Neural crest cell (in vitro differentiated cells): ENCODE results near the gene SGMS1. TPM values are rescaled to one million over a fixed set of nuclear protein-coding genes. Genes with fewer than 3 reads are reported as not detected.
"Not testable (repeated sequence)": the region's sequence is repeated elsewhere in the genome, so short reads cannot be mapped to it uniquely, and the experiment has no call there.

Experiments used
- DNase-seq: peaks from one replicate; pipeline ENCODE4 v3.0.0; 2021; ENCODE audit warnings: low read depth, mixed read lengths, low spot score
- H3K27ac Mint-ChIP-seq: one replicate; pipeline ENCODE4 v1.8.0; 2021; ENCODE audit warnings: mild to moderate bottlenecking, mixed read lengths; ENCODE audit not compliant: unreplicated experiment
- H3K27me3 Mint-ChIP-seq: 2 replicates; pipeline ENCODE4 v1.8.0; 2021; ENCODE audit warnings: low read depth, mild to moderate bottlenecking, mixed read lengths
- H3K36me3 Mint-ChIP-seq: 2 replicates; pipeline ENCODE4 v1.8.0; 2021; ENCODE audit warnings: low read depth, mild to moderate bottlenecking, mixed read lengths
- H3K4me1 Mint-ChIP-seq: 2 replicates; pipeline ENCODE4 v1.8.0; 2021; ENCODE audit warnings: mixed read lengths
- H3K4me3 Mint-ChIP-seq: one replicate; pipeline ENCODE4 v1.8.0; 2021; ENCODE audit warnings: mild to moderate bottlenecking, mixed read lengths
- H3K9me3 Mint-ChIP-seq: 2 replicates; pipeline ENCODE4 v1.8.0; 2021; ENCODE audit warnings: mixed read lengths
- total RNA-seq: library from RNA; stranded (reverse); gene quantifications from 2 replicates; pipeline ENCODE4 v1.2.1, GENCODE V29; 2021
- TF ChIP-seq, protein P1 (sequence below): fragments of 200-600 bp; sonication (generic); conservative IDR thresholded peaks from 2 replicates; pipeline ENCODE4 v1.5.0; 2021; ENCODE audit warnings: antibody characterized with exemption, mild to moderate bottlenecking

The SGMS1 gene
- total RNA-seq, 1 donor from 2014 or later: 14.4 TPM

DNA sequence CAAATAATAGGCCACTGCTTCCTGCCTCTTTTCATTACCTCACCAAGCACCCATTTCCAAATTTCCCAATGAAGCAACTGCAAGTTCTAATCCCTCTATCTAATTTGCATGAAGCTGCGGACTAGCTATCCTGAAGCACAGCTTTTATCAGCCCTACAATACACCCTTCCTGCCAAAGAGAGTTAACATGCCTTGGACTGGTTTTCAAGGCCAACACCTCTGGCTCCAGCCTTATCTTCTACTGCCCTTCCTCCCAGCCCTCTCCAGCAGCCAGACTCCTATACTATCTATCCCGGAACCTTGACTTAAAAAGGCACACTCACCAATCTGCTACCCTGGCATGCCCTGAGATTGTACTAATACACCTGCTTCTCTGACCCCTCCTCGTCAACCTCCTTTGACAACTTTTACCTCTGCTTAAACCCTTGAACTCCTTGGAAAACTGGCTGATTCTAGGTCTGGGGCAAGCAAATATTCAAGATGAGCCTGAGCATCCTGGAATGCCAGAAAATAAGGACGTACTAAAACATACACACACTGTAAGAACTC, 73.4 kb downstream of the SGMS1 start:
- DNase-seq: no peak
- Mint-ChIP-seq H3K4me1 (peaks cover 23% of the 10 kb centered on the region), H3K36me3 (peaks cover 6% of the 10 kb centered on the region), H3K27ac (no peak overlapping the region), H3K27me3 (no peaks in the 10 kb centered on the region), H3K4me3 (no peak overlapping the region), H3K9me3 (peaks cover 7% of the 10 kb centered on the region)
- TF ChIP-seq, protein P1, sequence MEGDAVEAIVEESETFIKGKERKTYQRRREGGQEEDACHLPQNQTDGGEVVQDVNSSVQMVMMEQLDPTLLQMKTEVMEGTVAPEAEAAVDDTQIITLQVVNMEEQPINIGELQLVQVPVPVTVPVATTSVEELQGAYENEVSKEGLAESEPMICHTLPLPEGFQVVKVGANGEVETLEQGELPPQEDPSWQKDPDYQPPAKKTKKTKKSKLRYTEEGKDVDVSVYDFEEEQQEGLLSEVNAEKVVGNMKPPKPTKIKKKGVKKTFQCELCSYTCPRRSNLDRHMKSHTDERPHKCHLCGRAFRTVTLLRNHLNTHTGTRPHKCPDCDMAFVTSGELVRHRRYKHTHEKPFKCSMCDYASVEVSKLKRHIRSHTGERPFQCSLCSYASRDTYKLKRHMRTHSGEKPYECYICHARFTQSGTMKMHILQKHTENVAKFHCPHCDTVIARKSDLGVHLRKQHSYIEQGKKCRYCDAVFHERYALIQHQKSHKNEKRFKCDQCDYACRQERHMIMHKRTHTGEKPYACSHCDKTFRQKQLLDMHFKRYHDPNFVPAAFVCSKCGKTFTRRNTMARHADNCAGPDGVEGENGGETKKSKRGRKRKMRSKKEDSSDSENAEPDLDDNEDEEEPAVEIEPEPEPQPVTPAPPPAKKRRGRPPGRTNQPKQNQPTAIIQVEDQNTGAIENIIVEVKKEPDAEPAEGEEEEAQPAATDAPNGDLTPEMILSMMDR: no peak

DNA sequence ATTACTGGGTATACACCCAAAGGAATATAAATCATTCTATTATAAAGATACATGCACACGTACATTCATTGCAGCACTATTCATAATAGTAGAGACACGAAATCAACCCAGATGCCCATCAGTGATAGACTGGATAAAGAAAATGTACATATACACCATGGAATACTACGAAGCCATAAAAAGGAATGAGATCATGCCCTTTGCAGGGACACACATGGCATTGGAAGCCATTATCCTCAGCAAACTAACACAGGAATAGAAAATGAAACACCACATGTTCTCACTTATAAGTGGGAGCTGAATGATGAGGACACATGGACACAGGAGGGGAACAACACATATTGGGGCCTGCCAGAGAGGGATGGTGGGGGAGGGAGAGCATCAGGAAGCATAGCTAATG, 74.6 kb downstream of the SGMS1 start:
- not testable (repeated sequence) for H3K9me3 Mint-ChIP-seq, H3K4me3 Mint-ChIP-seq, H3K36me3 Mint-ChIP-seq, H3K27me3 Mint-ChIP-seq, H3K27ac Mint-ChIP-seq, DNase-seq
- H3K4me1 Mint-ChIP-seq: peaks cover 34% of the 10 kb centered on the region

DNA sequence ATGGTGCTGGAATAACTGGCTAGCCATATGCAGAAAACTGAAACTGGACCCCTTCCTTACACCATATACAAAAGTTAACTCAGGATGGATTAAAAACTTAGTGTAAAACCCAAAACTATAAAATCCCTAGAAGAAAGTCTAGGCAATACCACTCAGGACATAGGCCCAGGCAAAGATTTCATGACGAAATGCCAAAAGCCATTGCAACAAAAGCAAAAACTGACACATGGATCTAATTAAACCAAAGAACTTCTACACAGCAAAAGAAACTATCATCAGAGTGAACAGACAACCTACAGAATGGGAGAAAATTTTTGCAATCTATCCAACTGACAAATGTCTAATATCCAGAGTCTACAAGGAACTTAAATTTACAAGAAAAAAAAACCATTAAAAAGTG, 75.3 kb downstream of the SGMS1 start:
- not testable (repeated sequence) for DNase-seq, H3K9me3 Mint-ChIP-seq, H3K27ac Mint-ChIP-seq, H3K36me3 Mint-ChIP-seq, H3K27me3 Mint-ChIP-seq, H3K4me3 Mint-ChIP-seq
- H3K4me1 Mint-ChIP-seq: peaks cover 34% of the 10 kb centered on the region

DNA sequence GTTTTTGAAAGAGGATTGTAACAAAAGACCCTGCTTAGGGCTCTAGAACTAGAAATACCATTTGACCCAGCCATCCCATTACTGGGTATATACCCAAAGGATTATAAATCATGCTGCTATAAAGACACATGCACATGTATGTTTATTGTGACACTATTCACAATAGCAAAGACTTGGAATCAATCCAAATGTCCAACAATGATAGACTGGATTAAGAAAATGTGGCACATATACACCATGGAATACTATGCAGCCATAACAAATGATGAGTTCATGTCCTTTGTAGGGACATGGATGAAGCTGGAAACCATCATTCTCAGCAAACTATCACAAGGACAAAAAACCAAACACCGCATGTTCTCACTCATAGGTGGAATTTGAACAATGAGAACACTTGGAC, 77.5 kb downstream of the SGMS1 start:
- H3K27me3 Mint-ChIP-seq, H3K36me3 Mint-ChIP-seq, H3K4me3 Mint-ChIP-seq, DNase-seq, H3K9me3 Mint-ChIP-seq, H3K27ac Mint-ChIP-seq: not testable (repeated sequence)
- H3K4me1 Mint-ChIP-seq: peaks cover 32% of the 10 kb centered on the region

DNA sequence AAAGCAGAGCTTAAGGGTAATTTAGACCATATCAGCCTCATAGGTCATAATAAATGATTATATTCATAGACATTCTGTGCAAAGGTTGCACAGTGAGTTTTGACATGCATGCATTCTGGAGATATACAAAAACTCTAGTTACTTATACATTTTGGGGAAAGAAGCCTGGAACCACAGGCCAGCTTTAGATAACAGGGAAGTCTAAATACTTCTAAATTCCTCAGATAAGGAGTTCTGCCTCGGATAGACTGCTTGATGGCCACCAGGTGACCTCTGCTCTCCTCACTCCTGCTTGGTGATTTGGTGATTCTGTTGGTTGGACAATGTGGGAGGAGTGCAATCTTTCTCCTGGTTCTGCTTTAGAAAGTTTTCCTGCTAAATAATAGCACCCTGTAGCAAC, 77.9 kb downstream of the SGMS1 start:
- no peak for DNase-seq
- TF ChIP-seq, protein P1: no peak
- peaks cover 7% of the 10 kb centered on the region for H3K9me3 Mint-ChIP-seq
- H3K4me3 Mint-ChIP-seq: no peak overlapping the region
- H3K27me3 Mint-ChIP-seq: no peaks in the 10 kb centered on the region
- H3K36me3 Mint-ChIP-seq: peaks cover 6% of the 10 kb centered on the region
- H3K27ac Mint-ChIP-seq: no peak overlapping the region
- H3K4me1 Mint-ChIP-seq: peaks cover 32% of the 10 kb centered on the region

DNA sequence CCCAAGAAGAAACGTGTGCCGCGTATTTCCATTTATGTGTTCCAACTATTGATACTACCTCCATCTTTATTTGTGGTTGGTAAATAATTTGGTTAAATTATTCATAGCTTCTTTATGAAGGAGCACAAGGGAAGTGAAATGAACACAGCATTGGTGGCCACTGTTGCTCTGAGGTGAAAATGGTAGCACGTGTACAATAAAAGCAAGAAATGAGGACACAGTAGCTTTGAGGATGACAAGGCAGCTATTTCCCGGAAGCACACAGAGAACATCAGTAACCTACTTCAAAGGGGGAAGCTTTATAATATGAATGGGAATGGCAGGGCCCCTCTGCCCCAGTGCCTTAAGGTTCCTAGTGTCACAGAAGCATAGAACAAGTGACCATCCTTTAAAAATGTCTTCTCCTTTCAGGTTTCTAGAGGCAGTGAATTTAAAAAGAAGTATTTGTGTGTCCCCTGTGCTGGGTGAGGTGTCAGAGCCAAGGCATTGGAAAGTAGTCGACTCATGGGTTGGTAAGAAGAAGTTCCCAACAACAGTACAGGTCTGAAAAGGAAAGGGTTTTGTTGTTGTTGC, 78.8 kb downstream of the SGMS1 start:
- H3K27ac Mint-ChIP-seq: no peak overlapping the region

More for the DNA sequence above, 78.8 kb downstream of the SGMS1 start:
- H3K9me3 Mint-ChIP-seq: peaks cover 7% of the 10 kb centered on the region
- TF ChIP-seq, protein P1: no peak
- H3K36me3 Mint-ChIP-seq: peaks cover 6% of the 10 kb centered on the region
- H3K27me3 Mint-ChIP-seq: no peaks in the 10 kb centered on the region
- no peak for DNase-seq
- H3K4me3 Mint-ChIP-seq: no peak overlapping the region
- H3K4me1 Mint-ChIP-seq: peaks cover 35% of the 10 kb centered on the region
